Measurements from ENCODE around the gene G3BP1. TPM values are rescaled to one million over a fixed set of nuclear protein-coding genes. Genes with fewer than 3 reads are reported as not detected.
A peak's percentile ranks its signal among the peaks of the same experiment; 100 is the strongest.
"Not testable (repeated sequence)": the region's sequence is repeated elsewhere in the genome, so short reads cannot be mapped to it uniquely, and the experiment has no call there.

G3BP1 gene
- total RNA-seq, 2 donors from 2014 or later: 64.7 to 182 TPM

DNA sequence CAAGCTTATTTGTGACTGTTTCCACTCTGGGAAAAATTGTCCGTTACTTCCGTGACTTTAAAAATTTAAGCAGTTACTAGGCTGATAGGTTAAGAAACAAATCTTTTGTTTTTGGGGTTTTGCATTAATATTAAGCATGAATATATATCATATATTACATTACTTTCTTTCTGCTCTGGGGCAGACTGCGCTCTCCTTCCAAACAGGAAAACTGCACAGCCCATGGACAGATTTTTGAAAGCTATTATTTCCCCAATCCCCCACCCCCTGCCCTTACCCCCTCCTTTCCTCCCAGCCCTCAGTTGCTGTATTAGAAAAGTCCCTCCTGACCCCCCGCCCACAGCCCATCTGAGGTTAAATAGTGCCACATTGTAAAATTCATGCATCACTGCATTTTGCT, 50.4 kb downstream of the G3BP1 start:
- Histone ChIP-seq H3K27ac (no peak overlapping the region), H3K27me3 (replicated peaks; ENCODE audit: insufficient read depth) (no peaks in the 10 kb centered on the region), H3K36me3 (no peaks in the 10 kb centered on the region), H3K4me3 (no peak overlapping the region), H3K9me3 (no peaks in the 10 kb centered on the region), H3K4me1 (ENCODE audit: control insufficient read depth in 1 of 2, low read depth in 2 of 2) (no peaks in the 10 kb centered on the region)
- TF ChIP-seq, protein P1, sequence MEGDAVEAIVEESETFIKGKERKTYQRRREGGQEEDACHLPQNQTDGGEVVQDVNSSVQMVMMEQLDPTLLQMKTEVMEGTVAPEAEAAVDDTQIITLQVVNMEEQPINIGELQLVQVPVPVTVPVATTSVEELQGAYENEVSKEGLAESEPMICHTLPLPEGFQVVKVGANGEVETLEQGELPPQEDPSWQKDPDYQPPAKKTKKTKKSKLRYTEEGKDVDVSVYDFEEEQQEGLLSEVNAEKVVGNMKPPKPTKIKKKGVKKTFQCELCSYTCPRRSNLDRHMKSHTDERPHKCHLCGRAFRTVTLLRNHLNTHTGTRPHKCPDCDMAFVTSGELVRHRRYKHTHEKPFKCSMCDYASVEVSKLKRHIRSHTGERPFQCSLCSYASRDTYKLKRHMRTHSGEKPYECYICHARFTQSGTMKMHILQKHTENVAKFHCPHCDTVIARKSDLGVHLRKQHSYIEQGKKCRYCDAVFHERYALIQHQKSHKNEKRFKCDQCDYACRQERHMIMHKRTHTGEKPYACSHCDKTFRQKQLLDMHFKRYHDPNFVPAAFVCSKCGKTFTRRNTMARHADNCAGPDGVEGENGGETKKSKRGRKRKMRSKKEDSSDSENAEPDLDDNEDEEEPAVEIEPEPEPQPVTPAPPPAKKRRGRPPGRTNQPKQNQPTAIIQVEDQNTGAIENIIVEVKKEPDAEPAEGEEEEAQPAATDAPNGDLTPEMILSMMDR (IDR thresholded peaks at IDR 0.05): no peak
- no peak for ATAC-seq (ENCODE audit: insufficient number of reproducible peaks, low FRiP score, low read depth)
- DNase-seq (ENCODE audit: low spot score): no peak

DNA sequence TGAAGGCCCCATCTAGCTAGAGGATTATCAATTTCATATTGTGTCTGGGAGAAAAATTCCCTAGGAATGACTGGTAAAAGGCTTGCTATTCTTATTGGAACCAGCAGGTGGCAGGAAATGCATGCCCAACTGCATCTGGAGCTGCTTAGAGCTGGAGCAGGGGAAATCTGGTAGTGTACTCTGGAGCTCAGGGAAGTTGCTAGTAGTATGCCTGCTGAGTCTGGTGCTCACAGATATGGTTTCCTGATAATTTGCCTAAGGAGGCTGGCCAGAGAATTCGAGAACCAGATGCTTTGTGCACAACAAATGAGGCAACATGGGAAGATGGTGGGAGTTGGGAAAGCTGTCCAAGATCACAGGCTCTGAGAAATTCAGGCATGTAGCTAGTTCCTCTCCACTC, 53.7 kb downstream of the G3BP1 start:
- Histone ChIP-seq H3K27me3 (replicated peaks; ENCODE audit: insufficient read depth) (no peaks in the 10 kb centered on the region), H3K9me3 (no peaks in the 10 kb centered on the region)

DNA sequence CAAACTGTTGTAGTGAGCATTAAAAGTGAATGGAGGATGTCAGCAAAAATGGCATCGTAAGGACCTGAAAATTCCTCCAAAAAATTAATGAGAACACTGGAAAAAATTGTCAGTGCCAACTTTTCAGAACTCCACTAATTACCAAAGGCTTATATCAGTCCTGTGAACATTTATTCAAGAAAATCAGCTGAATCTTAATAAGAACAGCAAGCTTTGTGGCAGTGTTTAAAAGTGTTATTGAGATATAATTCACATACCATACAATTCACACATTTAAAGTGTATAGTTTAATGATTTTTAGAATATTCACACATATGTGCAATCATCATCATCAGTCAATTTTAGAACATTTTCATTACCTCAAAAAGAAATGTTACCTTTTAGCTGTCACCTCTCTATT, 57.6 kb downstream of the G3BP1 start:
- Histone ChIP-seq H3K4me3 (no peak overlapping the region), H3K27ac (no peak overlapping the region), H3K27me3 (replicated peaks; ENCODE audit: insufficient read depth) (no peaks in the 10 kb centered on the region), H3K36me3 (no peaks in the 10 kb centered on the region), H3K9me3 (peaks cover 20% of the 10 kb centered on the region), H3K4me1 (ENCODE audit: control insufficient read depth in 1 of 2, low read depth in 2 of 2) (no peaks in the 10 kb centered on the region)
- ATAC-seq (ENCODE audit: insufficient number of reproducible peaks, low FRiP score, low read depth) (no peak), DNase-seq (ENCODE audit: low spot score) (no peak)
- TF ChIP-seq, protein P1 (IDR thresholded peaks at IDR 0.05): no peak

More for the DNA sequence above, 53.7 kb downstream of the G3BP1 start:
- Histone ChIP-seq H3K4me3 (no peak overlapping the region), H3K4me1 (ENCODE audit: control insufficient read depth in 1 of 2, low read depth in 2 of 2) (no peaks in the 10 kb centered on the region), H3K36me3 (no peaks in the 10 kb centered on the region), H3K27ac (no peak overlapping the region)
- ATAC-seq (ENCODE audit: insufficient number of reproducible peaks, low FRiP score, low read depth) (no peak), DNase-seq (ENCODE audit: low spot score) (no peak)
- TF ChIP-seq, protein P1 (IDR thresholded peaks at IDR 0.05): peak; percentile 90

DNA sequence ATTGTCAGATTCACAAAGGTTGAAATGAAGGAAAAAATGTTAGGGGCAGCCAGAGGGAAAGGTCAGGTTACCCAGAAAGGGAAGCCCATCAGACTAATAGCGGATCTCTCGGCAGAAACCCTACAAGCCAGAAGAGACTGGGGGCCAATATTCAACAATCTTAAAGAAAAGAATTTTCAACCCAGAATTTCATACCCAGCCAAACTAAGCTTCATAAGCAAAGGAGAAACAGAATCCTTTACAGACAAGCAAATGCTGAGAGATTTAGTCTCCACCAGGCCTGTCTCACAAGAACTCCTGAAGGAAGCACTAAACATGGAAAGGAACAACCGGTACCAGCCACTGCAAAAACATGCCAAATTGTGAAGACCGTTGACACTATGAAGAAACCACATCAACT, 61.1 kb downstream of the G3BP1 start:
- not testable (repeated sequence) for DNase-seq (ENCODE audit: low spot score); H3K4me3 ChIP-seq; ATAC-seq (ENCODE audit: insufficient number of reproducible peaks, low FRiP score, low read depth); H3K27ac ChIP-seq; H3K4me1 ChIP-seq (ENCODE audit: control insufficient read depth in 1 of 2, low read depth in 2 of 2); H3K27me3 ChIP-seq (replicated peaks; ENCODE audit: insufficient read depth); H3K36me3 ChIP-seq
- H3K9me3 ChIP-seq: peaks cover 49% of the 10 kb centered on the region

DNA sequence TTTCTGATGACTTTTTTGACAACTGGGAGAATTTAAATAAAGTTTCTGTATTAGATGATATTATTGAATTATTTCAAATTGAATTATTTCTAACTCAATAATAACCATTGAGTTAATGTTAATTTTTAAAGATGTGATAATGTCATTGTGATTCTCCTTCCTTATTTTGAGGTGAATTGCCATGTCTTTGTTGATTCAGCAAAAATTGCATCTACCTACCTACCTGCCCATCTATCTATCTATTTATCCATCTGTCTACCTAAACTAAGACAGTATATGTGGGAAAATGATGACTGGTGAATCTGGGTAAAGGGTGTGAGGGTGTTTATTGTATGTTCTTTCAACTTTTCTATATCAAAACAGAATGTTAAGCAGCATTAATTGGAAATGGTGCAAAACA, 75.0 kb downstream of the G3BP1 start:
- H3K27ac ChIP-seq: no peak overlapping the region
- H3K4me3 ChIP-seq: no peak overlapping the region
- H3K36me3 ChIP-seq: no peaks in the 10 kb centered on the region
- no peak for DNase-seq (ENCODE audit: low spot score)
- TF ChIP-seq, protein P1 (IDR thresholded peaks at IDR 0.05): no peak
- no peak for ATAC-seq (ENCODE audit: insufficient number of reproducible peaks, low FRiP score, low read depth)
- no peaks in the 10 kb centered on the region for H3K9me3 ChIP-seq
- peaks cover 0 to 12% of the 10 kb centered on the region in 2 donors for H3K4me1 ChIP-seq (ENCODE audit: control insufficient read depth in 1 of 2, low read depth in 2 of 2)
- no peaks in the 10 kb centered on the region for H3K27me3 ChIP-seq (replicated peaks; ENCODE audit: insufficient read depth)

DNA sequence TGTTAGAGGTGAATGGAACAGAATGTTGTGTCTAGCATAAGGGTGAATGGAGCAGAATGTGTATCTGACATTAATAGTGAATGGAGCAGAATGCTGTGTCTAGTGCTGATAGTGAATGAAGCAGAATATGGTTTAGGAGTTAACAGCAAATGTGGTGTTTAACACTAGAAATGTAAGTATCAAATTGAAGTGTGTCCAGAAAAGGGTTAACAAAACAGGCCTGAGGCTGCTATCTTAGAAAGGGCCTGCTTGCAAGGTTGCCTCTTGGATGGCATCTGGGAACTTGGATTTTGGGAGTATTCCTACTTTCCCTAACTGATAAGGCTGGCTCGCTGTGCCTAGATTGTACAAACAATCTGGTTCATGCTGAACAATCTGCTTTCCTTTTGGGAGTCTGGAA, 76.1 kb downstream of the G3BP1 start:
- TF ChIP-seq, protein P1 (IDR thresholded peaks at IDR 0.05): no peak
- ATAC-seq (ENCODE audit: insufficient number of reproducible peaks, low FRiP score, low read depth) (no peak), DNase-seq (ENCODE audit: low spot score) (no peak)
- H3K4me3 ChIP-seq: no peak overlapping the region
- H3K36me3 ChIP-seq: no peaks in the 10 kb centered on the region
- no peak overlapping the region for H3K27ac ChIP-seq
- no peaks in the 10 kb centered on the region for H3K27me3 ChIP-seq (replicated peaks; ENCODE audit: insufficient read depth)
- H3K9me3 ChIP-seq: no peaks in the 10 kb centered on the region
- H3K4me1 ChIP-seq (ENCODE audit: control insufficient read depth in 1 of 2, low read depth in 2 of 2): peaks cover 0 to 12% of the 10 kb centered on the region in 2 donors

Data from thoracic aorta (tissue), 2 donors.